ENCODE data around the gene LKAAEAR1. TPM values are rescaled to one million over a fixed set of nuclear protein-coding genes. Genes with fewer than 3 reads are reported as not detected.

LKAAEAR1 gene
- polyA plus RNA-seq, 1 donor from 2014 or later: 0.83 TPM

- no peaks in the 10 kb centered on the region for H3K36me3 Mint-ChIP-seq
- no peaks in the 10 kb centered on the region for H3K9me3 Mint-ChIP-seq
- H3K27ac Mint-ChIP-seq: no peak overlapping the region
- peaks cover 0 to 6% (median 3%) of the 10 kb centered on the region in 3 donors for H3K4me1 Mint-ChIP-seq
- H3K27me3 Mint-ChIP-seq: no peaks in the 10 kb centered on the region
- no peak overlapping the region for H3K4me3 Mint-ChIP-seq
Measured at GRCh38 chr20:64115171-64115911, 31.1 kb upstream of the LKAAEAR1 start.

- H3K9me3 Mint-ChIP-seq: no peaks in the 10 kb centered on the region
- H3K36me3 Mint-ChIP-seq: no peaks in the 10 kb centered on the region
- H3K27ac Mint-ChIP-seq: no peak overlapping the region
- H3K27me3 Mint-ChIP-seq: no peaks in the 10 kb centered on the region
- no peak overlapping the region for H3K4me3 Mint-ChIP-seq
- peaks cover 0 to 2% (median 0%) of the 10 kb centered on the region in 3 donors for H3K4me1 Mint-ChIP-seq
Measured at GRCh38 chr20:64114356-64114971, 30.3 kb upstream of the LKAAEAR1 start.

GRCh38 chr20:64113796-64114355 lies 29.7 kb upstream of the LKAAEAR1 start:
- Mint-ChIP-seq H3K27ac (no peak overlapping the region), H3K4me1 (peaks cover 0 to 2% (median 0%) of the 10 kb centered on the region in 3 donors), H3K9me3 (no peaks in the 10 kb centered on the region), H3K4me3 (peak overlapping the region in 1 of 4 donors; percentile 76), H3K36me3 (no peaks in the 10 kb centered on the region), H3K27me3 (no peaks in the 10 kb centered on the region)

GRCh38 chr20:64113444-64113775 lies 29.2 kb upstream of the LKAAEAR1 start:
- peaks cover 0 to 2% (median 0%) of the 10 kb centered on the region in 3 donors for H3K4me1 Mint-ChIP-seq
- H3K9me3 Mint-ChIP-seq: no peaks in the 10 kb centered on the region
- H3K4me3 Mint-ChIP-seq: peak overlapping the region in 1 of 4 donors; percentile 76
- no peak overlapping the region for H3K27ac Mint-ChIP-seq
- no peaks in the 10 kb centered on the region for H3K36me3 Mint-ChIP-seq
- no peaks in the 10 kb centered on the region for H3K27me3 Mint-ChIP-seq

- no peaks in the 10 kb centered on the region for H3K9me3 Mint-ChIP-seq
- H3K27ac Mint-ChIP-seq: peak overlapping the region in 1 of 3 donors; percentile 27
- H3K36me3 Mint-ChIP-seq: no peaks in the 10 kb centered on the region
- peak overlapping the region in 1 of 4 donors; percentile 27 for H3K4me3 Mint-ChIP-seq
- H3K27me3 Mint-ChIP-seq: no peaks in the 10 kb centered on the region
- H3K4me1 Mint-ChIP-seq: peaks cover 4 to 6% (median 5%) of the 10 kb centered on the region in 3 donors
Measured at GRCh38 chr20:64112691-64113443, 28.7 kb upstream of the LKAAEAR1 start.

GRCh38 chr20:64111841-64112641 lies 27.8 kb upstream of the LKAAEAR1 start:
- H3K36me3 Mint-ChIP-seq: no peaks in the 10 kb centered on the region
- peaks cover 6 to 12% (median 12%) of the 10 kb centered on the region in 3 donors for H3K4me1 Mint-ChIP-seq
- H3K27ac Mint-ChIP-seq: peak overlapping the region in 1 of 3 donors; percentile 27
- no peaks in the 10 kb centered on the region for H3K27me3 Mint-ChIP-seq
- H3K9me3 Mint-ChIP-seq: no peaks in the 10 kb centered on the region
- peak overlapping the region in 2 of 4 donors; percentile 27 to 68 for H3K4me3 Mint-ChIP-seq

GRCh38 chr20:64110411-64111068 lies 26.3 kb upstream of the LKAAEAR1 start:
- no peak overlapping the region for H3K27ac Mint-ChIP-seq
- no peaks in the 10 kb centered on the region for H3K9me3 Mint-ChIP-seq
- no peaks in the 10 kb centered on the region for H3K36me3 Mint-ChIP-seq
- H3K4me1 Mint-ChIP-seq: peaks cover 6 to 13% (median 12%) of the 10 kb centered on the region in 3 donors
- no peak overlapping the region for H3K4me3 Mint-ChIP-seq
- no peaks in the 10 kb centered on the region for H3K27me3 Mint-ChIP-seq

GRCh38 chr20:64109831-64110391 lies 25.7 kb upstream of the LKAAEAR1 start:
- Mint-ChIP-seq H3K36me3 (no peaks in the 10 kb centered on the region), H3K9me3 (no peaks in the 10 kb centered on the region), H3K27me3 (no peaks in the 10 kb centered on the region), H3K27ac (no peak overlapping the region), H3K4me1 (peaks cover 6 to 13% (median 12%) of the 10 kb centered on the region in 3 donors), H3K4me3 (peak overlapping the region in 1 of 4 donors; percentile 74)

GRCh38 chr20:64108731-64109681 lies 24.8 kb upstream of the LKAAEAR1 start:
- Mint-ChIP-seq H3K27me3 (no peaks in the 10 kb centered on the region), H3K9me3 (no peaks in the 10 kb centered on the region), H3K4me1 (peaks cover 6 to 13% (median 12%) of the 10 kb centered on the region in 3 donors), H3K27ac (peak overlapping the region in 1 of 3 donors; percentile 95), H3K36me3 (no peaks in the 10 kb centered on the region), H3K4me3 (peak overlapping the region in 2 of 4 donors; percentile 82 to 87)

GRCh38 chr20:64107736-64108457 lies 23.7 kb upstream of the LKAAEAR1 start:
- H3K4me3 Mint-ChIP-seq: peak overlapping the region; percentile 18 to 93 (median 74)
- peaks cover 6 to 15% (median 12%) of the 10 kb centered on the region in 3 donors for H3K4me1 Mint-ChIP-seq
- peaks cover under 1% of the 10 kb centered on the region for H3K27me3 Mint-ChIP-seq
- no peaks in the 10 kb centered on the region for H3K9me3 Mint-ChIP-seq
- H3K27ac Mint-ChIP-seq: peak overlapping the region; percentile 39 to 95 (median 73)
- no peaks in the 10 kb centered on the region for H3K36me3 Mint-ChIP-seq

- Mint-ChIP-seq H3K9me3 (no peaks in the 10 kb centered on the region), H3K27ac (peak within 1 kb of the TSS; percentile 60 to 95 (median 84)), H3K4me1 (peaks cover 6 to 16% (median 15%) of the 10 kb centered on the region in 3 donors), H3K36me3 (no peaks in the 10 kb centered on the region), H3K27me3 (peaks cover 3% of the 10 kb centered on the region), H3K4me3 (peak within 1 kb of the TSS; percentile 18 to 93 (median 74))
Measured at GRCh38 chr20:64106981-64107735, 23.0 kb upstream of the LKAAEAR1 start, which contains the start of gene NPBWR2. Gene NPBWR2 (minus strand): TSS chr20:64107565. CDS start chr20:64106831, 734 bp downstream.

Data from IgD-negative memory B cell (primary cell).